GM21515 (cell line): ENCODE measurements around the gene DOCK2.
"Not testable (repeated sequence)": the region's sequence is repeated elsewhere in the genome, so short reads cannot be mapped to it uniquely, and the experiment has no call there.

ENCODE experiments used
- ATAC-seq: cut with Tn5 transposase; IDR thresholded peaks from one replicate; pipeline ENCODE4 v1.9.1; 2021; ENCODE audit not compliant: unreplicated experiment

The DOCK2 gene

GRCh38 chr5:169933616-169934015 lies 296.5 kb downstream of the DOCK2 start:
- ATAC-seq = no peak

DNA sequence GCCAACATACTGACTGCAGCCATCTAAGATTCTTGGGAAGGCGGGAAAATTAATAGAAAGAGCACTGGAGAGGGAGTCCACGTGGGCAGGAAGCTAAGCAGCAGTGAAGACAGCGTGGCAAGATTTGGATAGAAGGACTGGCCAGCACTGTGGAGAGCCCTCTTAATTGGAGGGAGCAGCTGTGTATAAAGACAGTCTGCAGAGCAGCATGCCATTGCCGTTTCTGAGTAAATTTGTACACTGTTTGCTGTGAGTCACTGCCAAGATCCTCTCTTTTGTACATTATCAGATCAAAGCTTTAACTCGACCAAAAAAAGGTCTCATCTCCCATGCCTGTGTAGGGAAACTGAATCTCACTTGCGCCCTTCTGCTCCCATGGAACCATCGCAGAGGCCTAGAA lies 297.9 kb downstream of the DOCK2 start:
- no peak for ATAC-seq

- ATAC-seq = no peak
Observed at GRCh38 chr5:169935762-169936161, 298.7 kb downstream of the DOCK2 start.

- no peak for ATAC-seq
Observed at GRCh38 chr5:169938439-169938838, 301.4 kb downstream of the DOCK2 start.

DNA sequence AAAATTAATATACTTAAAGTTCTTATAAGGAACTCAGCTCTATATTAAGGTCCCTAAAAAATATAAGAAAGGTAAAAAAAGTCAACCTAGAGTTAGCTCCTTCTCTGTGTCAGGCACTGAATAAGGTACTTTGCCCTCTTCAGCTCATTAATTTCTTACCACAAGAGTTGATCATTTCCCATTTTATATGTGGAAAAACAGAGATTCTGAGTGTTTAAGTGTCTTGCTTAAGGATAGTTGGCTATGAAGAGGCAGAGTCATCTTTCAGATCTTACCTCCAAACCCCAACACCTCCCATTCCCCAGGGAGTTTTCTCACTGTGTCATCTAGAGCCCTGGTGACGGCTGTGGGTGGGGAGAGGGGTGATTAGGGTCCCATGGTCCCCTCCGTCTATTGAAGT lies 302.7 kb downstream of the DOCK2 start:
- ATAC-seq = no peak

DNA sequence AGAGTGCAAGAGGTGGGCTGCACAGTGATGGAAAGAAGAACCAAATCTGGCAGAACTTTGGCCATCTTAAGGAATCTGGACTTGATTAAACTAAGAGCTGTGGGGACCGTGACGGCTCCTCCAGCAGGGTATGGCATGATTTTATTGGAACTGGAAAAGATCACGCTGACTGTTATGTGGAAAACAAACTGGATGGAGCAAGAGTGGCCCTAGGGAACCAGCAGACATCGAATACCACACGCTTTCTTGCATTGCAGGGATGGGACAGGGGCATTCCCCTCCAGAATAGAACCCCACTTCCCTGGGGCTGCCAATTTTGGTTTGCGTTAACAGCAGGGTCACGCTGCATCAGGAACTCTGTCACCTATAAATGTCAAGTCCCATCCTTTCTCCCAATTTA lies 304.5 kb downstream of the DOCK2 start:
- ATAC-seq = no peak

GRCh38 chr5:169942181-169942580 lies 305.1 kb downstream of the DOCK2 start:
- no peak for ATAC-seq

DNA sequence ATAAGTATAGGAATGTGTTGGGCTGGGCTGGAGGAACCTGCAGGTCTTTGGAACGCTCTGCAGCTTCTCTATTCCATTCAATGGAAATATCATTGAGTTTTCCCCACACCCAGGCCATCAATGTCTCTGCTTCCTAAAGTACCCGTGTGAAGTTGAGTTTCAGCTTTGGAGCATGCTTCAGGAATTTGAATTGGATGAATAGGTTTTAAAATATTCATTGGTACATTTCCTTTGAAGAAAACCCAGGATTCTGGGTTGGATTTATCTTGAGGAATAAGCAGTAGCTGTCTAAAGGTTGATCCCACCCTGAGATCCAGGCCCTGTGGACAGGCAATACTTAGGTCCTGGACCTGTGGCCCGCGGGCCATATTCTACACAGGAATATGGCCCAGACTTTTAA lies 306.0 kb downstream of the DOCK2 start:
- no peak for ATAC-seq

DNA sequence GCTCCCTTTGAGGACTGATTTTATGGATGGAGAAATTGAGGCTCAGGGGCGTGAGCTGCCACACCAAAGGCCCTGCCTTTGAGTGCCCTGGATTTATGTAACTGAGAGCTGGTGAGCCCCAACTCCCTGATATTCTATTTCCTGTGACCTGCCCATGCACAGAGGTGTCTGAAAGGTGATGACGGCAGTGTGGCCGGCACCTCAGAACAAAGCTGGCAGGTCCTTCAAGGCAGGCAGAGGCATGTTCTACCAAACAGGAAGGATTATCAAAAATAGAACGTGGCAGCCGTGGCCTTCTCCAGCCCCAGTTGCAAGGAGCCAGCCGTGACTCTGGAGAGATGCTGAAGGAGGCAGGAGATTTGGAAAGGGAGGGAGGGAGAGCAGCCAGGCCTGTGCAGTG lies 307.0 kb downstream of the DOCK2 start:
- ATAC-seq = no peak

GRCh38 chr5:169944922-169945680 lies 308.0 kb downstream of the DOCK2 start:
- peak; percentile 54 for ATAC-seq

DNA sequence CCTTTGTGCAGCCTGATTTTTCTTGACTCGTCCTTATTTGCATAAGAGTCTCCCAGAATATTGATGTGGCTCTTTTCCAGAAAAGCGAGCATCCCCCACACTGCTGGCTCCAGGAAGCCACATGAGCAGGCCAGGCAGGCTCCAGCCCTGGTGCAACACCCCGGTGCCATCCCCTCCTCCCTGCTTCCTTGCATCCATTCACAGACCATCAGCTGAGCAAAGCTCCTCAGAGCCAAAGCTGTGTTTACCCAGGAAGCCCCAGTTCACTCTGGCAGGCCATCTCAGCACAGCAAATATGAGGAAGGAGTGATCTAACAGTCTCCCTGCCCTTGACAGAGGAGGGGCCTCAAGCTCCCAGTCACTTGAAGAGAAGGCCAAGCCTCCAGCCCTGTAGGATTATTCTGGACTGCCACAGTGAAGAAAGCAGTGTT lies 308.8 kb downstream of the DOCK2 start:
- ATAC-seq = no peak

- ATAC-seq = no peak
Observed at GRCh38 chr5:169946743-169947295, 309.7 kb downstream of the DOCK2 start.

GRCh38 chr5:169950333-169950732 lies 313.3 kb downstream of the DOCK2 start:
- ATAC-seq = no peak

- not testable (repeated sequence) for ATAC-seq
Observed at GRCh38 chr5:169953196-169953595, 316.1 kb downstream of the DOCK2 start.

DNA sequence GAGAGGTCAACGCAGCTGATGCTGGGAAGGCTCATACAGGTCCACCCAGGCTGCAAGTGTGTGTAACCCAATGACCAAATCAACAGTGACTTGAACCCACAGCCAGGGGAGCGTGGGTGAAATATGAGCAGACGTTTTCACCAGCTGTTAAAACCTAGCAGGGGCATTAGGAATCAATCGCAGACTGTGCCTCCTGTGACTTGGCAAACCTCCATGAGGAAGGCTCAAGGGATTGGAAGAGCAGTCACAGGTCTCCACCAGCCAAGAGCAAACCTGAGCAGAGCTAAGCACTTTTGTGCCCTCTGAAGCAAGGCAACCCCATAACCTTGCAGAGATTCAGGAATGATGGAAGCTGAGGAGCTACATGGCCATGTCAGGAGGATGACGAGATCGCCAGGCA lies 317.7 kb downstream of the DOCK2 start:
- no peak for ATAC-seq

DNA sequence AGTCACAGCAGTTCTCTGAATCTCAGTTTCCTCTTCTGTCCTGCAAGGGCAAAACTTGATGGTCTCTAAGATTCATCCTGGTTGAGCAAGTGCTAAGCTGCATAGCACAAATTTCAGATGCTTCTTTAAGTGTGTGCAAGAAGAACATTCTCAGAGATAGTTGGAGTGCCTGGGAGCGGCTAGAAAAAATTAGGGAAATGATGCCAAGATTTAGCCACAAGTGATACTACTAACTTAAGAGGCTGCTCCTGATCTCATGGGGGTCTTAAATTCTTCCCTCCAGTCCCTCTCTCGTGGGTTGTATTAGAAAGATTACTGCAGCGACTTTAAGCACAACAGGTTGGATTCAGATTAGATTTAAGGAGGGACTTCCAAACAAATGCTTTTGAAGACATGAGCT lies 319.1 kb downstream of the DOCK2 start:
- no peak for ATAC-seq

- ATAC-seq = no peak
Observed at GRCh38 chr5:169956756-169957155, 319.7 kb downstream of the DOCK2 start.

GRCh38 chr5:169958278-169958677 lies 321.2 kb downstream of the DOCK2 start:
- ATAC-seq = no peak

DNA sequence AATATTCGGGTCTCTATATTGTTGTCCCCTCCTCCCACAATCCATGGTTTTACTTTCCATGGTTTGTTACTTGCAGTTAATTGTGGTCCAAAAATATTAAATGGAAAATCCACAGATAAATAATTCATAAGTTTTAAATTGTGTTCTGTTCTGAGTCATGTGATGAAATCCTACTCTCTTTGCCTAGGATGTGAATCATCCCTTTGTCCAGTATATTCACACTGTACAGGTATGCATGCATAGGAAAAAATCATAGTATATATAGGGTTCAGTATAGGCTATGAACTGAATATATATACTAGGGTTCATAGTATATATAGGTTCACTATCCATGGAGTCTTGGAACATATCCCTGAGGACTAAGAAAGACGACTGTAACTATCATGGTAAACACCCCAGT lies 323.6 kb downstream of the DOCK2 start:
- ATAC-seq = no peak

DNA sequence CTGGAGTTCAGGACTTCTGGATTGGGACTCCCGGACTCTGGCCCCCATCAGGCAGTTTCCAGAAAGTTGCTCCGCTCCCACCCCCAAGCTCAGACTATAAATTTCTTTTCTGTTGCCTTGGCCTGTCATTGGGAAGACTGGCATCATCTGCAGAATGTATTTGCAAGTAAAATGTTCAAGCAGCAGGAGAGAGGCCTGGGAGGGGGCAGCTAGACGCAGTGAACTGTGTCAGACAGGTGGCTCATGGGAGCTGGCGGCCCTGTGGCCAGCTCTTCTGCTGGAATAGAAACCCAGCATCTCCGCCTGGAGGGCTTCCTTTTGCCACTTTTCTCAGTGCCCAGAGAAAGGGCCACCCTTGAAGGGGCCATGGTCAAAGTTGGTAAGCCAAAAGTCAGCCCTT lies 327.2 kb downstream of the DOCK2 start:
- ATAC-seq = no peak

- no peak for ATAC-seq
Observed at GRCh38 chr5:169970339-169970738, 333.3 kb downstream of the DOCK2 start.

GRCh38 chr5:169970911-169971765 lies 334.1 kb downstream of the DOCK2 start:
- ATAC-seq = no peak
